Panc1 (cell line): ENCODE data around the gene GGT1. TPM values are rescaled to one million over a fixed set of nuclear protein-coding genes. Genes with fewer than 3 reads are reported as not detected.
"Not testable (repeated sequence)": the region's sequence is repeated elsewhere in the genome, so short reads cannot be mapped to it uniquely, and the experiment has no call there.

Experiments
- ATAC-seq: fragments of 200-7000 bp; cut with Tn5 transposase; 2 replicates; pipeline ENCODE4 v1.9.1; 2020; ENCODE audit warnings: mild to moderate bottlenecking, moderate library complexity
- BruUV-seq: library from RNA; stranded (reverse); fragments of 400-500 nt; replicated peaks from 2 replicates; lab custom pipeline; 2021; lab: Mats Ljungman, UMichigan
- CTCF ChIA-PET: fragments of 300-600 bp; sonication (Branson Sonifier 250); formaldehyde crosslinking; loops from one replicate; lab custom pipeline; 2022; ENCODE audit warnings: antibody characterized with exemption; lab: Charles Lee
- POLR2A ChIA-PET: fragments of 300-600 bp; sonication (Branson Sonifier 250); formaldehyde crosslinking; loops from one replicate; lab custom pipeline; 2022; ENCODE audit warnings: antibody characterized with exemption; lab: Charles Lee
- DNase-seq: peaks from one replicate; pipeline ENCODE4 v3.0.0-alpha.2; 2010; ENCODE audit warnings: low read depth, low spot score
- H3K27ac ChIP-seq: 2 replicates; pipeline ENCODE4 v1.5.1; 2011; ENCODE audit warnings: mild to moderate bottlenecking, low read length, inconsistent platforms
- H3K27me3 ChIP-seq: fragments of 200-500 bp; sonication (Bioruptor generic); 2 replicates; pipeline ENCODE4 v1.6.0; 2014; ENCODE audit warnings: low read length, inconsistent platforms; ENCODE audit not compliant: control insufficient read depth, insufficient read depth
- H3K36me3 ChIP-seq: fragments of 200-500 bp; sonication (Bioruptor generic); 2 replicates; pipeline ENCODE4 v1.5.1; 2014; ENCODE audit warnings: inconsistent platforms, mild to moderate bottlenecking, low read length, moderate library complexity; ENCODE audit not compliant: control insufficient read depth, insufficient read depth
- H3K4me1 ChIP-seq: 2 replicates; pipeline ENCODE4 v1.5.1; 2011; ENCODE audit warnings: inconsistent platforms, mild to moderate bottlenecking, low read length, moderate library complexity; ENCODE audit not compliant: control insufficient read depth, insufficient read depth
- H3K4me3 ChIP-seq, 2 experiments: 2 replicates each; pipeline ENCODE4 v1.5.1; 2011 to 2012; ENCODE audit warnings: low read depth in 2 of 2, low read length in 2 of 2, mild to moderate bottlenecking in 2 of 2, inconsistent platforms in 1 of 2, moderate library complexity in 1 of 2
- H3K9me3 ChIP-seq: fragments of 200-500 bp; sonication (Bioruptor generic); 2 replicates; pipeline ENCODE4 v1.5.1; 2014; ENCODE audit warnings: low read depth, mild to moderate bottlenecking, inconsistent platforms, low read length, moderate library complexity; ENCODE audit not compliant: control insufficient read depth, insufficient read depth
- CTCF ChIP-seq: fragments of 450-650 bp; IDR thresholded peaks from 2 replicates; pipeline ENCODE4 v1.5.1; 2017; ENCODE audit warnings: mild to moderate bottlenecking
- in situ Hi-C: cut with HindIII; loops from 2 replicates; pipeline ENCODE4 v1.10.0; 2016; ENCODE audit warnings: low sequenced_read_pairs, low pct_unique_long_range_greater_than_20kb
- intact Hi-C: fragments of 100-400 bp; cut with micrococcal nuclease; formaldehyde crosslinking; loops from one replicate; pipeline ENCODE4 v1.10.0; 2022; ENCODE audit not compliant: unreplicated experiment
- total RNA-seq: library from RNA; stranded (reverse); gene quantifications from one replicate; pipeline ENCODE4 v1.2.1, GENCODE V29; 2021; ENCODE audit not compliant: unreplicated experiment

The GGT1 gene
- total RNA-seq, 1 experiment from 2014 or later: 2.6 TPM

DNA sequence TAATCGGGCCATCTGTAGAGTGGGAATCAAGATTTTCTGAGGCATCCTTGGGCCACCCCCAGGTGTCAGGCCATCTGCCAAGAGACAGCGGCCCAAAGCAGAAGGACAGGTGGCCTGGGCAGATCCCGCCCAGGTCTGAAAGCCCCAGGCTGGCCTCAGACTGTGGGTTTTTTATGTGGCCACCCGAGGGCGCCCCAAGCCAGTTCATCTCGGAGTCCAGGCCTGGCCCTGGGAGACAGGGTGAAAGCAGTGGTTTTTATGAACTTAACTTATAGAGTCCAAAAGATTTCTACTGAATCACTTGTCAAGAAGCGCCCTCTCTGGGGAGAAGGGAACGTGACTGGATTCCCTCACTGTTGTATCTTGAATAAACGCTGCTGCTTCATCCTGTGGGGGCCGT, 47.9 kb downstream of the GGT1 start:
- H3K27ac ChIP-seq, POLR2A ChIA-PET, H3K4me3 ChIP-seq, BruUV-seq, CTCF ChIA-PET, intact Hi-C loops, H3K4me1 ChIP-seq, in situ Hi-C loops, H3K36me3 ChIP-seq, ATAC-seq, DNase-seq, H3K9me3 ChIP-seq, H3K27me3 ChIP-seq: not testable (repeated sequence)
- peak; percentile 42 for TF ChIP-seq CTCF

DNA sequence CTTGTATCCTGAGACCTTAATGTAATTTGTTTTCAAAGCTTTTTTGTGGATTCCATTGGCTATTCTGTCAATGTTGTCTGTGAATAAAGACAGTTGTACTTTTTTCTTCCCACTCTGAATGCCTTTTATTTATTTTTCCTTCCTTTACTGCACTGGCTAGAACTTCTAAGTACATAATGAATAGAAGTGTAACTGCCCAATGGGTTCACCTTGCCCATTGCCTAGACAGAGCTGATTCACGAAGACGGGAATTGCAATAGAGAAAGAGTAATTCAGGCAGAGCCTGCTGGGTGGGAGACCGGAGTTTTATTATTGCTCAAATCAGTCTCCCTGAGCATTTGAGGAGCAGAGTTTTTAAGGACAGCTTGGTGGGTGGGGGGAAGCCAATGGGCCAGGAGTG, 62.4 kb downstream of the GGT1 start:
- H3K27ac ChIP-seq, H3K4me1 ChIP-seq, H3K27me3 ChIP-seq, in situ Hi-C loops, H3K36me3 ChIP-seq, DNase-seq, ATAC-seq, POLR2A ChIA-PET, H3K9me3 ChIP-seq, intact Hi-C loops, BruUV-seq, H3K4me3 ChIP-seq, CTCF ChIA-PET: not testable (repeated sequence)

- in situ Hi-C loops, H3K27me3 ChIP-seq, intact Hi-C loops, H3K4me1 ChIP-seq, H3K9me3 ChIP-seq, H3K36me3 ChIP-seq, DNase-seq, CTCF ChIA-PET, H3K27ac ChIP-seq, POLR2A ChIA-PET, BruUV-seq, H3K4me3 ChIP-seq, ATAC-seq: not testable (repeated sequence)
Observed at GRCh38 chr22:24667904-24668303, 64.9 kb downstream of the GGT1 start.

DNA sequence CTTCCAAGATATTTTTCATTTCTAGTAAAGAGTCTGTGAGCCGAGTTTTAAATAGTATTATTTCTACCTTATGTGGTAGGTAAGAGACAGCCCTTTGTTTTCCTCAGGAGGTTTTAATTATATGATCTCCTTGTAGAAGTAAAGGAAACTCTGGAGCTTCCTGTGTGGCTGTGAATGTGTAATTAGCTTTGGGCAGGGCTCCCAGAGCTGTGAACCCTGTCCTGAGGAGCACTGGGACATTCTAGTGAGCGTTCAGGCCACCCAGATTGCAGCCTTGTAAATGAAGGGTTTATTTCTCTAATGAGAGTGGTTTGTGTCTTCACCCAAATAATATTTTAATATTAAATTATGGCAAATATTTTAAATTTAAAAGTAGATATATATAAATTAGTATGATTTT, 69.5 kb downstream of the GGT1 start:
- ATAC-seq, H3K27ac ChIP-seq, H3K4me1 ChIP-seq, intact Hi-C loops, H3K36me3 ChIP-seq, in situ Hi-C loops, H3K27me3 ChIP-seq, H3K4me3 ChIP-seq, BruUV-seq, DNase-seq, POLR2A ChIA-PET, CTCF ChIA-PET, H3K9me3 ChIP-seq: not testable (repeated sequence)

Other genes starting within 250 kb of the GGT1 start
- gene ADORA2A, start 175.6 kb upstream of the GGT1 start, total RNA-seq: 11.5 TPM
- 0.10 TPM for gene UPB1, start 107.9 kb upstream of the GGT1 start, total RNA-seq
- gene GUCD1, start 48.1 kb upstream of the GGT1 start, total RNA-seq: 97.7 TPM
- 89.4 TPM for gene SNRPD3, start 47.2 kb upstream of the GGT1 start, total RNA-seq
- gene LRRC75B, start 10.1 kb upstream of the GGT1 start, total RNA-seq: 4.1 TPM
- gene PIWIL3, start 171.5 kb downstream of the GGT1 start, total RNA-seq: not detected
- 1.6 TPM for gene SGSM1, start 203.0 kb downstream of the GGT1 start, total RNA-seq